Testis (tissue), 3 donors: ENCODE data around the gene BACE1-AS. TPM values are rescaled to one million over a fixed set of nuclear protein-coding genes. Genes with fewer than 3 reads are reported as not detected.

Experiments
- DNase-seq: peaks from one replicate; pipeline ENCODE4 v3.0.0-alpha.2; 2019
- H3K27ac ChIP-seq, 2 donors: fragments of 200-600 bp; sonication (generic); one replicate each; pipeline ENCODE4 v1.5.1; 2019
- H3K27me3 ChIP-seq: fragments of 200-600 bp; sonication (generic); one replicate; pipeline ENCODE4 v1.5.1; 2019
- H3K36me3 ChIP-seq: fragments of 200-600 bp; sonication (generic); one replicate; pipeline ENCODE4 v1.5.1; 2017; ENCODE audit warnings: low read depth; ENCODE audit errors: missing control alignments
- H3K4me1 ChIP-seq: fragments of 200-600 bp; sonication (generic); one replicate; pipeline ENCODE4 v1.5.1; 2019
- H3K4me3 ChIP-seq, 2 donors: fragments of 200-600 bp; sonication (generic); one replicate each; pipeline ENCODE4 v1.5.1; 2017 to 2019
- H3K9me3 ChIP-seq: fragments of 200-600 bp; sonication (generic); one replicate; pipeline ENCODE4 v1.5.1; 2017
- POLR2A ChIP-seq: fragments of 450-650 bp; IDR thresholded peaks from one replicate; pipeline ENCODE4 v1.6.1; 2017; ENCODE audit warnings: antibody characterized with exemption, mild to moderate bottlenecking, moderate library complexity
- WGBS, 2 donors: methylation state at CpG; one replicate each; pipeline ENCODE4 v1.1.5; 2018; 5-methylcytosine and 5-hydroxymethylcytosine counted together
- intact Hi-C: fragments of 100-400 bp; cut with DNase I; formaldehyde crosslinking; loops from one replicate; pipeline ENCODE4 v1.15.1; 2023; ENCODE audit warnings: low total_unique reads
- polyA plus RNA-seq: library from polyadenylated mRNA; stranded (reverse); fragments of 350-450 nt; fragmentation: Illumina TruSeq; extraction: RNeasy Lipid Tissue Mini Kit (QIAGEN cat#74804); gene quantifications from one replicate; pipeline ENCODE4 v1.2.3, GENCODE V29; 2014; ENCODE audit warnings: low read depth, low replicate concordance; ENCODE audit not compliant: insufficient read depth
- total RNA-seq, 2 donors: library from RNA; depleted of rRNA; stranded (reverse); fragments of >200 nt; gene quantifications; one replicate each; pipeline ENCODE4 v1.2.3, GENCODE V29; 2016
- TF ChIP-seq, protein P1 (sequence below), 3 experiments: fragments of 450-650 bp in 2 of 3; fragments of 200-600 bp in 1 of 3; sonication (generic) in 1 of 3; IDR thresholded peaks; one replicate each; pipeline ENCODE4 v1.5.1; 2016 to 2019; ENCODE audit warnings: antibody characterized with exemption in 3 of 3, mild to moderate bottlenecking in 2 of 3, moderate library complexity in 1 of 3

Gene BACE1-AS
- total and polyA plus RNA-seq, 3 donors from 2014 or later = 11.2 to 17.9 (median 13.8) TPM

DNA sequence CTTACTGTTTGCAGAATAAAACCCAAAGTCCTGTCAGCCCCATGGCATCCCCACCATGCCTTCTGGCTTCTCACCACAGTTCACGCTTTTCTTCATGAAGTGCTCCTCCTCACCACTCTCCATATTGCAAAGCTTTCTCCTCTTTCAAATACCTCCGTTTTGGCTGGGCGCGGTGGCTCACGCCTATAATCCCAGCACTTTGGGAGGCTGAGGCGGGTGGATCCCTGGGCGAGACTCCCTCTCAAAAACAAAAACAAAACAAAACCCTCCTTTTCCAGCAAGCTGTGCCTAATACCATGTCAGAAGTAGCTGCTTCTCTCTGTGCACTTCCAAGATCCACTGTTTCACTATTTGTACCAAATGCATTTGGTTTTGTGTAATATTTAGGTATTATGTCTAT, 18.2 kb downstream of the BACE1-AS start:
- intact Hi-C loops = no loop called here
- 89 to 95% methylated on average over 7 of the region's 7 CpGs for WGBS, 2 donors
- Histone ChIP-seq H3K4me1 (no peaks in the 10 kb centered on the region), H3K9me3 (no peaks in the 10 kb centered on the region), H3K27me3 (no peaks in the 10 kb centered on the region), H3K27ac (no peak overlapping the region), H3K36me3 (no peaks in the 10 kb centered on the region), H3K4me3 (no peak overlapping the region)
- DNase-seq = no peak
- no peak for TF ChIP-seq POLR2A
- TF ChIP-seq, protein P1, sequence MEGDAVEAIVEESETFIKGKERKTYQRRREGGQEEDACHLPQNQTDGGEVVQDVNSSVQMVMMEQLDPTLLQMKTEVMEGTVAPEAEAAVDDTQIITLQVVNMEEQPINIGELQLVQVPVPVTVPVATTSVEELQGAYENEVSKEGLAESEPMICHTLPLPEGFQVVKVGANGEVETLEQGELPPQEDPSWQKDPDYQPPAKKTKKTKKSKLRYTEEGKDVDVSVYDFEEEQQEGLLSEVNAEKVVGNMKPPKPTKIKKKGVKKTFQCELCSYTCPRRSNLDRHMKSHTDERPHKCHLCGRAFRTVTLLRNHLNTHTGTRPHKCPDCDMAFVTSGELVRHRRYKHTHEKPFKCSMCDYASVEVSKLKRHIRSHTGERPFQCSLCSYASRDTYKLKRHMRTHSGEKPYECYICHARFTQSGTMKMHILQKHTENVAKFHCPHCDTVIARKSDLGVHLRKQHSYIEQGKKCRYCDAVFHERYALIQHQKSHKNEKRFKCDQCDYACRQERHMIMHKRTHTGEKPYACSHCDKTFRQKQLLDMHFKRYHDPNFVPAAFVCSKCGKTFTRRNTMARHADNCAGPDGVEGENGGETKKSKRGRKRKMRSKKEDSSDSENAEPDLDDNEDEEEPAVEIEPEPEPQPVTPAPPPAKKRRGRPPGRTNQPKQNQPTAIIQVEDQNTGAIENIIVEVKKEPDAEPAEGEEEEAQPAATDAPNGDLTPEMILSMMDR (IDR thresholded peaks at IDR 0.05) = no peak

DNA sequence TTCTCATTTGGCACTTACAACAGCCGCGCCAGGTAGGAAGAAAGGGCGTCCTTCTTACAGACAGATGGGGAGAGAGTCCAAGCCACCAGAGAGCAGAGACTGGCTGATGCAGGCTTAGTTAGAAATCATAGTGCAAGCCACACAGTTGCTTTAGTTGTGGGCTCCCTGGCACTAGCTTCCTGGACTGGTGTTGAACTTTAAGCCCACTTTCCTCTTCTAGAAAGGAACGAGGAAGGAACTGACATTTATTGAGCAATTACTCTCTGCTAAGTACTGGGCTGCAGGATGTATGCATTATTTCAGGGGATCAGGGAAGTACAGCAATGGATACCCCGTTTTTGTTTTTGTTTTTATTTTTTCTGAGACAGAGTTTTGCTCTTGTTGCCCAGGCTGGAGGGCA, 21.9 kb downstream of the BACE1-AS start:
- DNase-seq = no peak
- intact Hi-C loops = no loop called here
- no peak overlapping the region for H3K27ac ChIP-seq
- no peaks in the 10 kb centered on the region for H3K27me3 ChIP-seq
- H3K9me3 ChIP-seq = no peaks in the 10 kb centered on the region
- TF ChIP-seq POLR2A = no peak
- TF ChIP-seq, protein P1 (IDR thresholded peaks at IDR 0.05) = no peak
- H3K4me1 ChIP-seq = peaks cover 20% of the 10 kb centered on the region
- no peak overlapping the region for H3K4me3 ChIP-seq
- no peaks in the 10 kb centered on the region for H3K36me3 ChIP-seq
- 88 to 91% methylated on average over 5 of the region's 5 CpGs for WGBS, 2 donors

DNA sequence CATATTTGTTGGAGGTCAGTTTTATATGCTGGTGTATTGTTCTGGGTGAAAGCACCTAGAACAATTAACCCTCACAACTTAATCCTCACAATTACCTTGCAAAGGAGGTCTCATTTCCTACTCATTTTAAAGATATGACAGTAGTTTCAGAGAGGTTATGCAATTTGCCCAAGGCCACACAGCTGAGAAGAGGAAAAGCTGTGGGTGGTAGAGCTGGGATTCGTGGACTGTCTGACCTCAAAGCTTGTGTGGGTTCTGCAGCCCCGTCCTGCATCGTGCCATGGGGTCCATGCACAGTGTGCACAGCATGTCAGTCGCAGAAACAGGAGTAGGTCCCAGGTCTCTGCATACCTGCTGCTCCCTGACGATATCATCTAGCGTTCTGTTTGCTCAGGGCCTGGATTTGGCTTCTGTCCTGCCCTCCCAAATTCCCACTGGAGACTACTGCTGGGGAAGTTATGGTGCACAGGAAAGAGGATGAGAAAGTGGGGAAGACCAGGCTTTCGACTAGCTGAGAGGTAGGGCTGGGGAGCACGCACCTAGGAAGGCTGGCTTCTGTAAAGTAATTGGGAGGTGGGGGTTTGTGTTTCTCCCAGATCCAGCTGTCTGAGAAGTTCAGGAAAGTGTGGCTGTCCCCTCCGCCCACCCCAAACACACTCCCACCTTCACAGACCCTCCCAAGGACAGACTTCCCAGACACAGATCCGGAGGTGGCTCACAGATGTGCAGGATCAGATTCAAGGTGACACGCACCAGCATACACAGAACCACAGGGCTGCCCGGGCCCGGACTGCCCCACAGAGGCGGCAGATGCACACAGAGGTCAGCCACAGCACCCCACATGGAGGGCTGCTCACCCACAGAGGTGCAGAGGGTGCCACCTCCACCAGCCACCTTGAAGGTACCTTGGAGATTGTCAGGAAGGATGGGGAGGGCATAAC, 23.0 kb downstream of the BACE1-AS start:
- DNase-seq = no peak
- intact Hi-C loops = no loop called here
- TF ChIP-seq, protein P1 (IDR thresholded peaks at IDR 0.05) = no peak
- TF ChIP-seq POLR2A = no peak
- H3K4me1 ChIP-seq = peaks cover 20% of the 10 kb centered on the region
- WGBS, 2 donors = 63 to 68% methylated on average over 9 to 14 of the region's 14 CpGs
- no peak overlapping the region for H3K4me3 ChIP-seq
- no peak overlapping the region for H3K27ac ChIP-seq
- no peaks in the 10 kb centered on the region for H3K9me3 ChIP-seq
- no peaks in the 10 kb centered on the region for H3K27me3 ChIP-seq
- H3K36me3 ChIP-seq = no peaks in the 10 kb centered on the region

DNA sequence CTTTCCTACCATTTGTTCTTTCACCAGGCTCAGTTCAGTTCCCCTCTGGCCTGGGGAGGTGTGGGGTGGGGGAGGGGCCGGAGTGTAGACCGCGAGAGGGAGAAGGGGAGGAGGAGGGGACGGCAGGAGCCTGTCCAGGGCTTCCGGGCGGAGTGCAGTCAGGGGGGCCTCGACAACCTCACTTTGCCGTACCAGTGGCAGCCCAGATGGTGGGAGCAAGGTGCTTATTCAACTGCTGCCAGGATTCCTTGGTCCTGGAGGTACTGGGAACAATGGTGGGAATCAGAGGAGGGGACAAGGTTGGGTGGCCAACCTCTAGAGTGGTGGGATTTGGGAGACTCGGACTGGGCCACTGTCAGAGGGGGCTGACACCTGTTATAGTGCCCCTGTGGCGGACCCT, 23.7 kb downstream of the BACE1-AS start:
- no peak overlapping the region for H3K27ac ChIP-seq
- intact Hi-C loops = no loop called here

More for the DNA sequence above, 23.7 kb downstream of the BACE1-AS start:
- TF ChIP-seq, protein P1 (IDR thresholded peaks at IDR 0.05) = no peak
- TF ChIP-seq POLR2A = no peak
- peak overlapping the region in 1 of 2 donors; percentile 67 for H3K4me3 ChIP-seq
- H3K27me3 ChIP-seq = no peaks in the 10 kb centered on the region
- no peaks in the 10 kb centered on the region for H3K36me3 ChIP-seq
- peaks cover 20% of the 10 kb centered on the region for H3K4me1 ChIP-seq
- H3K9me3 ChIP-seq = no peaks in the 10 kb centered on the region
- 14 to 18% methylated on average over 10 of the region's 10 CpGs for WGBS, 2 donors
- no peak for DNase-seq
